Keratinocyte (primary cell): ENCODE data around the gene LRRC3C. TPM values are rescaled to one million over a fixed set of nuclear protein-coding genes. Genes with fewer than 3 reads are reported as not detected.

Experiments used
- DNase-seq: peaks from one replicate; pipeline ENCODE4 v3.0.0-alpha.2; 2011; ENCODE audit warnings: low read depth, missing footprints, low spot score
- FAIRE-seq: peaks from 2 replicates; lab custom pipeline; 2011; peaks lifted over from hg19 to GRCh38; lab: Jason Lieb, UNC
- H2AFZ ChIP-seq: 2 replicates; pipeline ENCODE4 v1.6.0; 2012; ENCODE audit warnings: low read length, control low read depth, inconsistent platforms; ENCODE audit not compliant: control insufficient read depth
- H3K27ac ChIP-seq: 2 replicates; pipeline ENCODE4 v1.5.1; 2011; ENCODE audit warnings: low read length; ENCODE audit not compliant: control insufficient read depth, insufficient read depth
- H3K27me3 ChIP-seq: 3 replicates; pipeline ENCODE4 v1.6.0; 2011; ENCODE audit warnings: low read length; ENCODE audit not compliant: control insufficient read depth, insufficient read depth; ENCODE audit errors: extremely low read depth
- H3K36me3 ChIP-seq, 2 experiments: 2 replicates in 1 of 2; 3 replicates in 1 of 2; pipeline ENCODE4 v1.5.1; 2011; ENCODE audit warnings: low read length in 2 of 2, mild to moderate bottlenecking in 1 of 2; ENCODE audit not compliant: control insufficient read depth in 2 of 2, insufficient read depth in 2 of 2; ENCODE audit errors: extremely low read depth in 1 of 2
- H3K4me1 ChIP-seq: 3 replicates; pipeline ENCODE4 v1.5.1; 2011; ENCODE audit warnings: low read length; ENCODE audit not compliant: control insufficient read depth, insufficient read depth; ENCODE audit errors: extremely low read depth
- H3K4me2 ChIP-seq: 3 replicates; pipeline ENCODE4 v1.6.0; 2011; ENCODE audit warnings: low read depth, low read length; ENCODE audit not compliant: control insufficient read depth, insufficient read depth; ENCODE audit errors: extremely low read depth
- H3K4me3 ChIP-seq, 3 experiments: fragments of 200-600 bp in 1 of 3; sonication (generic) in 1 of 3; 2 replicates in 2 of 3; 3 replicates in 1 of 3; pipeline ENCODE4 v1.5.1; 2011 to 2016; ENCODE audit warnings: low read length in 3 of 3, mild to moderate bottlenecking in 3 of 3, control low read depth in 2 of 3, inconsistent platforms in 1 of 3, low read depth in 1 of 3, mixed read lengths in 1 of 3, mixed run types in 1 of 3, moderate library complexity in 1 of 3; ENCODE audit not compliant: control insufficient read depth in 2 of 3, insufficient read depth in 2 of 3; ENCODE audit errors: extremely low read depth in 1 of 3
- H3K79me2 ChIP-seq: 2 replicates; pipeline ENCODE4 v1.6.0; 2012; ENCODE audit warnings: low read length; ENCODE audit not compliant: control insufficient read depth, insufficient read depth
- H3K9ac ChIP-seq: 3 replicates; pipeline ENCODE4 v1.6.0; 2011; ENCODE audit warnings: low read length; ENCODE audit not compliant: control insufficient read depth, insufficient read depth; ENCODE audit errors: extremely low read depth
- H3K9me1 ChIP-seq: 3 replicates; pipeline ENCODE4 v1.6.0; 2011; ENCODE audit warnings: low read length; ENCODE audit not compliant: control insufficient read depth, insufficient read depth; ENCODE audit errors: extremely low read depth
- H3K9me3 ChIP-seq: 2 replicates; pipeline ENCODE4 v1.5.1; 2012; ENCODE audit warnings: low read depth, low read length; ENCODE audit not compliant: control insufficient read depth
- H4K20me1 ChIP-seq: 3 replicates; pipeline ENCODE4 v1.6.0; 2011; ENCODE audit warnings: low read length; ENCODE audit not compliant: control insufficient read depth, insufficient read depth; ENCODE audit errors: extremely low read depth
- CTCF ChIP-seq, 3 experiments: IDR thresholded peaks in 1 of 3; conservative IDR thresholded peaks in 1 of 3; optimal IDR thresholded peaks in 1 of 3; 2 replicates in 2 of 3; 3 replicates in 1 of 3; pipeline versions ENCODE3 to v1.5.1; 2011; ENCODE audit warnings: low read length in 3 of 3, mild to moderate bottlenecking in 3 of 3, moderate library complexity in 2 of 3, control low read depth in 1 of 3, inconsistent platforms in 1 of 3; ENCODE audit not compliant: insufficient read depth in 2 of 3; ENCODE audit errors: extremely low read depth in 1 of 3
- EZH2 ChIP-seq: IDR thresholded peaks from one replicate; pipeline ENCODE4 v1.6.1; 2012; ENCODE audit warnings: inconsistent platforms, mild to moderate bottlenecking, low read length, moderate library complexity
- dilution Hi-C: fragments of 300-500 bp; cut with MboI; formaldehyde crosslinking; loops from one replicate; pipeline ENCODE4 v1.7.0; 2020; ENCODE audit warnings: low sequenced_read_pairs; ENCODE audit not compliant: extremely low pct_ligation_motif_present
- polyA plus RNA-seq, 5 experiments: library from polyadenylated mRNA; depleted of rRNA in 3 of 5; stranded (reverse) in 3 of 5; stranded (forward) in 1 of 5; unstranded in 1 of 5; fragments of >200 nt; gene quantifications; 1 replicate in 1 of 5; 2 replicates in 3 of 5; 3 replicates in 1 of 5; pipeline versions ENCODE4 v1.2.1 to v1.2.3, GENCODE V29; 2011 to 2012; ENCODE audit warnings: missing spikeins in 2 of 5, low read depth in 1 of 5, low replicate concordance in 1 of 5

The LRRC3C gene
- polyA plus RNA-seq, 1 donor (not counting 4 experiments of a cell fraction or from before 2014, with no cell fraction given), result not detected

GRCh38 chr17:39938140-39938869, 10.8 kb downstream of the LRRC3C start:
- FAIRE-seq (no peak), DNase-seq (no peak)
- Histone ChIP-seq H2AFZ (no peak overlapping the region), H3K79me2 (no peaks in the 10 kb centered on the region), H3K36me3 (no peaks in the 10 kb centered on the region), H3K9ac (no peak overlapping the region), H4K20me1 (no peaks in the 10 kb centered on the region), H3K4me2 (no peak overlapping the region), H3K9me3 (no peaks in the 10 kb centered on the region), H3K27me3 (peaks cover 9% of the 10 kb centered on the region), H3K9me1 (no peaks in the 10 kb centered on the region), H3K4me1 (peaks cover 8% of the 10 kb centered on the region), H3K27ac (no peak overlapping the region), H3K4me3 (no peak overlapping the region)
- TF ChIP-seq EZH2 (no peak), CTCF (optimal IDR thresholded peaks at IDR 0.05 in 1 of 3, IDR thresholded peaks at IDR 0.05 in 1 of 3, conservative IDR thresholded peaks at IDR 0.05 in 1 of 3; ENCODE audit: extremely low read depth in 1 of 3, insufficient read depth in 2 of 3, low read length in 3 of 3) (no peak)
- dilution Hi-C loops, result no loop called here

- Histone ChIP-seq H3K4me1 (peaks cover 8% of the 10 kb centered on the region), H4K20me1 (no peaks in the 10 kb centered on the region), H3K9me1 (no peaks in the 10 kb centered on the region), H3K9me3 (no peaks in the 10 kb centered on the region), H3K4me3 (no peak overlapping the region), H3K9ac (no peak overlapping the region), H2AFZ (no peak overlapping the region), H3K27me3 (peaks cover 17% of the 10 kb centered on the region), H3K36me3 (no peaks in the 10 kb centered on the region), H3K79me2 (no peaks in the 10 kb centered on the region), H3K4me2 (no peak overlapping the region), H3K27ac (no peak overlapping the region)
- DNase-seq, result no peak
- FAIRE-seq, result no peak
- dilution Hi-C loops, result no loop called here
- no peak for TF ChIP-seq EZH2
- TF ChIP-seq CTCF (optimal IDR thresholded peaks at IDR 0.05 in 1 of 3, IDR thresholded peaks at IDR 0.05 in 1 of 3, conservative IDR thresholded peaks at IDR 0.05 in 1 of 3; ENCODE audit: extremely low read depth in 1 of 3, insufficient read depth in 2 of 3, low read length in 3 of 3), result no peak
These were observed 11.6 kb downstream of the LRRC3C start for GRCh38 chr17:39939106-39939505.
